NCI-H524 (cell line): ENCODE measurements around the gene SH3YL1.

ENCODE experiments used
- DNase-seq, 2 experiments: peaks; one replicate each; lab custom pipeline; 2025; lab: John Stamatoyannopoulos, UW

Gene SH3YL1

GRCh38 chr2:282371-283263 lies 18.8 kb upstream of the SH3YL1 start:
- DNase-seq = no peak

- DNase-seq = no peak
These were observed 17.5 kb upstream of the SH3YL1 start for GRCh38 chr2:281381-281780.

GRCh38 chr2:280650-281110 lies 16.8 kb upstream of the SH3YL1 start:
- no peak for DNase-seq

- no peak for DNase-seq
These were observed 16.3 kb upstream of the SH3YL1 start for GRCh38 chr2:279956-280649.

GRCh38 chr2:279366-279765 lies 15.5 kb upstream of the SH3YL1 start:
- DNase-seq = no peak

- DNase-seq = peak in 1 of 2 experiments; percentile 44
These were observed 15.1 kb upstream of the SH3YL1 start for GRCh38 chr2:278927-279320.

- DNase-seq = peak in 1 of 2 experiments; percentile 19
These were observed 14.6 kb upstream of the SH3YL1 start for GRCh38 chr2:278312-278926.

- no peak for DNase-seq
These were observed 11.6 kb upstream of the SH3YL1 start for GRCh38 chr2:275466-275865.

GRCh38 chr2:274503-274902 lies 10.7 kb upstream of the SH3YL1 start:
- DNase-seq = no peak

- no peak for DNase-seq
These were observed 9.5 kb upstream of the SH3YL1 start for GRCh38 chr2:273333-273732.

GRCh38 chr2:271917-272316 lies 8.1 kb upstream of the SH3YL1 start:
- no peak for DNase-seq

GRCh38 chr2:270861-271260 lies 7.0 kb upstream of the SH3YL1 start:
- no peak for DNase-seq

- no peak for DNase-seq
These were observed 5.7 kb upstream of the SH3YL1 start for GRCh38 chr2:269356-270030.

- no peak for DNase-seq
These were observed 4.5 kb upstream of the SH3YL1 start for GRCh38 chr2:268323-268722.

GRCh38 chr2:264493-265468 lies 949 bp upstream of the SH3YL1 start, which contains the start of gene ACP1:
ACP1 (plus strand) TSS chr2:264947; CDS start chr2:264965, 18 bp downstream.
- DNase-seq = peak; percentile 84 to 95

GRCh38 chr2:263022-263738 lies 652 bp downstream of the SH3YL1 start:
- no peak for DNase-seq

- no peak for DNase-seq
These were observed 1.7 kb downstream of the SH3YL1 start for GRCh38 chr2:262117-262516.

- no peak for DNase-seq
These were observed 3.2 kb downstream of the SH3YL1 start for GRCh38 chr2:260507-261161.

- DNase-seq = no peak
These were observed 4.0 kb downstream of the SH3YL1 start for GRCh38 chr2:259789-260331.
